ENCODE measurements around the gene SMARCD2.
"Not testable (repeated sequence)": the region's sequence is repeated elsewhere in the genome, so short reads cannot be mapped to it uniquely, and the experiment has no call there.

GRCh38 chr17:63878413-63878812 is 35.9 kb upstream of the SMARCD2 start:
- TF ChIP-seq CTCF (IDR thresholded peaks at IDR 0.05; ENCODE audit: insufficient read depth, low read length); REST (IDR thresholded peaks at IDR 0.05; ENCODE audit: insufficient replicate concordance, low read depth): not testable (repeated sequence)
